GM18858 (cell line): ENCODE measurements around the gene TBX10.
"Not testable (repeated sequence)": the region's sequence is repeated elsewhere in the genome, so short reads cannot be mapped to it uniquely, and the experiment has no call there.

Experiments
- ATAC-seq: cut with Tn5 transposase; IDR thresholded peaks from one replicate; pipeline ENCODE4 v1.9.1; 2021; ENCODE audit not compliant: unreplicated experiment

Gene TBX10

DNA sequence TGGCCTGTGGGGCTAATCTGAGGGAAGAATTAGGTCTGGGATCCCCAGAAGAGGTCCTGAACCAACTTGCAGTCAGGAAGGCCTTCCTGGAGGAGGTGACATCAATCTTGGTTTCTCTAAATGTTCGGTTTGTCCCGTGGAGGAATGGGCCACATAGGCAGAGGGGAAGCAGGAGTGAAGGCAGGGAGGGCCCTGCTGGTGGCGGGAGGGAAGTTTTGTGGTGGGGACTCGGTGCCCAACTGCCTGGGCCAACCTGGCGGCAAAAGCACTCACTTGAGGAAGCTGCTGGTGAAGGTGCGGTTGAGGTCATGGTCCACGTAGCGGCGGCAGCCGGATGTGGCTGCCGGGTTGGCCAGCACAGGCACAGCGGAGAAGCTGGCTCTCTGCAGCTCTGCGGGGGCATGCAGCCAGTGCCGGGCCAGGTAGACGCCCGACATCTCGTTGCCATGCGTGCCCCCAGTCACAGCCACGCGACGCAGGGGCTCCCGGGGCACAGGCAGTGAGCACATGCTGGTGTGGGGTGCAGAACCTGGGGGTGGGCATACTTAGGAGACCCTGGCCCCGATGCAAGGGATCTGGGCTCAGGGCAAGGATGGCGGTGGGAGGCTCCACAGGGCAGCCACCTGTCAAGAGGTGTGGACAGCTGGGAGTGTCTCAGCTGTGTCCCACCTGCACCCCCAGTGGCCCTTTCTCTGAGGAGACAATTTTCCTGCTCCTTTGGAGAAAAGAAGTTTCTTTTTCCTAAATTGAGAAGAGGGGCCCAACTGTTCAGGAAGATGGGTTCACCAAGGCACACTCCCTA, 7.2 kb upstream of the TBX10 start:
- no peak for ATAC-seq

DNA sequence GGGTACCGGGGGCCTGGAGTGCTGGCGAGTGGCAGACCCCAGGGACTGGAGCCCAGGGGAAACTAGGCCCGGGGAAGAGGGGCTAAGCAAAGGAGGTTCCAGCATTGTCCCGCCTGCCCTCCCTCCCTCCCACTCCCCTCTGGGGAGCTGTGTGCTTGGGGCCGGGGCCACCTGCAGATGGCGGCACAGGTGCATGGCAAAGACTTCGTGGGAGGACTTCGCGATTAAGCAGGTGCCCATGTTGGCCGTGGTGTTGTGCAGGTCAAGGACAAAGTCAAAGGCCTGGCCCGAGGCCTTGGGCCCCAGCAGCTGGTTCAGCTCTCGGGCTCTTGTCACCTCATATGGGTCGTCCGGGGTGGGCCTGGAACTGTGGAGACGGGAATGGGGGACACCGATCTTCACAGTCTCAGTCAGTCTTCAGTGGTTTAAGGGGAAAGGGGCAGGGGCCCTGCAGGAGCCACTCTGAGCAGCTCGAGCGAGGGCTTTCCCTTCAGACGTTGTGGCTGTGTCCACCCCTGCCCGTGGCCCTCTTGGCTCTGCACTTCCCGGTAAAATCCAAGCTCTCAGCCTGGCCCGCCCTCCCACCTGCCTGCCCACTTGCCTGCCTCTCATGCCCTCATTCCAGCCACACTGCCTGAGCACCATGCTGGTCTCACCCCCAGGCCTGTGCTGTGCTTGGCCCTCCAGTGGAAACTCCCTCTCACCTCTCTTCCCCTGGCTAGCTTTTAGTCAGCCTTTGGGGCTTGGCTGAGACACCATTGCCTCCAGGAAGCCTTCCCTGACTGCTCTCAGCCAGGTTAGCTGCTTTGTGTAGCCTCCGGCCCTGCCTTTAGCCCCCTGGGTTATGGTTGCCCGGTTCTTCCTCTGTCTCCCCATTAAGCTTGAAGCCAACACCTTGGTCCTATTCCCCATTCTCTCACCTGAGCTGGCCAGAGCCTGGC, 6.2 kb upstream of the TBX10 start:
- no peak for ATAC-seq

DNA sequence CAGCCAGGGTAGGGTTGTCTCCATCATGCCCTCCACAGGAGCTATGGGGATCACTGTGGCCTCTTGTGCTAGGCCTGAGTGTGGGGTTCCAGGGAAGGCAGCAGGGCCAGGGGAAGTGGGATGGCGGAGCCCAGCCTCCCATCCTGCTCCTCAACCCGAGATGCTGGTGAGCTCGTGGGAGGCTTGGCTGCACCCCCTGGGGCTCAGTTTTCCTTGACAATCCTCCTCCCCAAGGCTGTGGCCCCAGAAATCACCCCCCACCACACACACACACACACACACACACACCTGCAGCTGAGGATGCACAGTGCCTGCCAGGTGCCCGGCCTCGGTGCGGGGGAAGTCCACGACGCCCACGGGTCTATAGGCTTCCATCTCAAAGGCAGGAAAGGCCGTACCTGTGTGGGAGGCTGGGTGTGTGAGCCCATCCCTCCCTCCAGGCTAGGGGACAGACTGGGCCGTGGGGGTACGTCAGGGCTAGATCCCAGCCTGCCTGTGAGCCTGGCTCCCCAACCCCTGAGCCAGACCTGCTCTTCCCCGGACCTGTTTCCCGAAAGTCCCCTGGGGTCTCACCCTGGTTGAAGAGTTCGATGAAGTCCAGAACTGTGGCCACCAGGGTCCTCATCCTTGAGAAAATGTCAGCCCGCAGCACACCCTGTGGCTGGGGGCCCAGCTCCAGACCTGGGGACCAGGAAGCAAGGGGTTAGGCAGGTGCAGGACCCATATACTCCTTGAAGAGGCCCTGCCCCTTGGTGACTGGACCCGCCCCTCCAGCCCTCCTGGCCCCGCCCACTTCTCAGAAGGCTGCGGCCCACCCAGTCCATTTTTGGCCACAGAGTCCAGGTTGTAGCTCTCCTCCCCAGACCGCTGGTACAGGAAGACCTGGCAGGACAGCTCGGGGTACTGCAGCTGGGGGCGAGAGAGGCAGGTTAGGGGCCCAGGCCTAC, 5.2 kb upstream of the TBX10 start:
- no peak for ATAC-seq

DNA sequence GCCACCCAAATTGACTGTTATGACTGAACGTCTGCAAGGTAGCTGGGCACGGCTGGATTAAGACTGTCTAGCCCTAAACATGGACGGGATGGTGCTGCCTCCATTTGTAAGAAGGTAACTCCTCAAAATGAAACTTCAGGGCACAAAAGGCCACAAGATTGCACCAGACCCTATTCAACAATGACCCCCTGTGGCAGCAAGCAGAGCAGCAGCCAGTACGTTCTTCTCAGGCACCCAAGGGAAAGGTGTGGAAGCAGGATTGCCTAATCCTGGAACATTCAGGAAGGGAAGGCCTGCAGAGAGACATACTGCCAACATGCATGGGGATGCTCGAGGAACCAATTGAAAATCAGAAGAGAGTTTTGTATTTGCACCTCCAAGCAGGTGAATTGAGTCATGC, 4.5 kb upstream of the TBX10 start:
- no peak for ATAC-seq

DNA sequence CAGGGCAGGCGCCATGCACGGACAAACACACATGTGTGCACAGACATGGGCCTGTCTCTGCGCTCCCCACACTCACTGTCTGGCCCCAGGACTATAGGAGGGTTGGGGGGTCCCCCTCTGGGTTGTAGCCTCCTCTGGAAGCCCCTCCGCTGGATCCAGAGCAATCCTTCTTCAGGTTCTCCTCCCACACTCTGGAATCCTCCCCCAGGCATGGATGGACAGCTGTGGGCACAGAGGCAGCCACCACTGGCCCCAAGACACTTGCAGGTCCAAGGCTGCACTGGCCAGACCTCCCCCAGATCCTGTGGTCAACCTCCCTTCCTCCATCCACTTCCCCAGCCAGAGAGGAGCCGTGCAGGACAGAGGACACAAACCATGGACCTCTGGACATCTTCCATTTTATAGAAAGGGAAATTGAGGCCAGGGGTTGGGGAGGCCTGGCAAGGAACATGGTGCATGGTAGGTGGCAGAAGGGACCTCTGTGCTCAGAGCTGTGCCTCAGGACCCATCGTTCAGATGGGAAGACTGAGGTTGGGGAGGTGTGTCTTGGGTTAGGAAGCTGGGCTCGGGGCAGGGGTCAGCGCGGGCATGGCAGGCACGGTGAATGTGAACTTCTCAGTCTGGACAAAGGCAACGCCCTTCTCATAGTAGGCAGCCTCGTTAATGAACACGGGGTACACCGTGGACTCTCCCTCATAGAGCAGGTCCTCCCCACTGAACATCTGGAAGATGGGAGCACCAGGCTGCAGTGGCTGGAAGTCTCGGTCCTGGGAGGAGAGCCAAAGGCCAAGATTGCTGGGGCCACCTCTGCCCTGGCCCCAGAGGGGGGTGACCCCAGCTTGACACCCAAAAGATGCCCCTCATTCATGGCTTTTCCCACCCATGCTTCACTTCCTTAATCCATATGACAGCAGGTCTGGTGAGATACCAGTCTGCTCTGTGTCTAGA, 2.9 kb upstream of the TBX10 start:
- ATAC-seq: no peak

DNA sequence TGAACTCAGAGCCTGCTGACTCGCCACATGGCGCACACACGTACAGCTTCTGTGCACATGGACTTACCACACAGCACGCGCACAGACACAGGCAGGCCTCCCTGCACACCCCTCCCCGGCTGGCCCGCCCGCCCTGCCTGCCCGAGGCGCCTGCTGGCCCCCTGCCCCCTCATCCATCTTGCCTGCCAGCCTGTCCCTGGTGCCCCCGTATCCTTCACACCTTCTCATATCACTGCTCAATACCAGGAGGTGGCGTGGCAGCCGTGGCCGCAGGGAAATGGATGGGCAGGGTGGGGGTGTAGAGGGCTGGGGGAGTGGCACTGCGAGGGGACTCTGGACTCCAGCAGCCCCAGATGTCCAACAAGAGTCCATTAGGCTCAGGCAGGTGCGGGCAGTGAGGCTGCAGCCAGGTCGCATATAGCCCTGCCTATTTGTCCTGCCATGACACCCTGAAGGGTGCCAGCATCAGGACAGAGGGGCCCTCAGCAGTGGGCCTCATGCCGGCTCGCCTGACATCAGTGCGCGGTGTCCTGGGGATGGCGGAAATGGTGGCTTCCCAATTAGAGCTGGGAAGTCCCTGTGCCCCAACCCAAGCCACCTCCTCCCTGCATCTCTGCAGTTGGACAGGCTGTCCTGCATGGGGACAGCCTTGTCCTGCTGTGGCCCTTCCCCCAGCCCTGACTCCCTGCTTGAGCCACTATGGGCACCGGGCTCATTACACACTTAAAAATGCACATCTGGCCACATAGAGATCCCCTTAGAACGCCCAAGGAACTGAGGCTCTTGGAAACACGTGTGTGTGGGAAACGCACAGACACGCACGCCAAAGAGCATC, 2.0 kb upstream of the TBX10 start:
- no peak for ATAC-seq

DNA sequence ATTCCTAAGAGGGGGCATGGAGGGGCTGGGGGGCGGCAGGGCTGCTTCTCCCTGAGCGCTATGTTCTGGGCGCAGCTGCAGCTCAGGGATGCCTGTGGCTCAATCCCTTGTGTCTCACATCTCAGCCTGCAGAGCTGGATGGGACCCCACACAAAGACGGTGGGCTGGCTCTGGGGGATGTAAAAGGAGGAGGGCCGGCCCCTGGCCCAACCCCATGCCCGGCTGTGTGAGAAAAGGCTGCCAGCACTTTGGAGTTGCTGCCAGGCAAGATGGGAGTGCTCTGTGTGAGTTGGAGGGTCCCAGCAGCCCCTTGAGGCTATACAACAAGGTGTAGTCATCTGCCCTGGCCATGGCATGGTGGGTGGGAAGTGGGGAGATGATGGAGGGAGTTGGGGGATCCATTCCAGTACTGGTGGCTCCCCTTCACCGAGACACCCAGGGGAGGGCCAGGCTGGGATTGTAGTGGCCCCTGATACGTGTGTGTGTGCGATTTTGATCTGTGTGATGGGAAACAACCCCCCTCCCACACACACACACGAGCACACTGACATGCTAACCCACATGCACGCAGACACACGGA, 1.3 kb upstream of the TBX10 start:
- no peak for ATAC-seq

DNA sequence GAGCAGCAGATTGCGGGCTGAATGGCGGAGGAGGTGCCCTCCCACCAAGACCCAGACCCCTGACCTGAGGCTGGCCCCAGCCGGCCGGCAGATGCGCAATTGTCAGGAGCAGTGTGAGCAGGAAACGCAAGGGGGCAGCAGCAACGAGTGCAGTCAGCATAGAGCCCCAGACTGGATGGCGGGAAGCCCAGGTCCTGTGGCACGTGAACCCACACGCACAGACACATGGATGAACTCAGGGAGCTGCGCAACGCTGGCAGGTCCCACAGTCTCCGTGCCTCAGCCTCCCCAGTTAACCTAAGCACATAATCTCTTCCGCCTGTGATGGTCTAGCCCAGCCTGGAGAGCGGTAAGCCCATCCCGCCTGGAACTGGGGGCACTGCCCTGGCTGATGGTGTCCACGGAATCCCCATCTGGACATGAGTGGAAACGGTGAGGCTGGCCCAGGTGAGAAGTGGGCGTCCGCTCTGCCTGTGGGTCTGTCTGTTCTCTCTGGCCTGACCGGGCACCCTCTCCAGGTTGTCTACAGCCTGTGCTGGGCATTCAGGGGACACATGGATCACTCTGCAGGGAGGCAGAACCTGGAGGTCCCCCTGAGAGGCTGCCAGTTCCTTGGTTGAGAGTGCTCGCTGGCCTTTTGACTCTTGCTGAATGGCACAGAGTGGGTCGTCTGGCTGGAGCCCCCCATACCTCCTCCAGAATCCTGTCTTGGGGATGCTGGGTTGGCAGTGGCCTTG, 626 bp upstream of the TBX10 start:
- ATAC-seq: no peak

DNA sequence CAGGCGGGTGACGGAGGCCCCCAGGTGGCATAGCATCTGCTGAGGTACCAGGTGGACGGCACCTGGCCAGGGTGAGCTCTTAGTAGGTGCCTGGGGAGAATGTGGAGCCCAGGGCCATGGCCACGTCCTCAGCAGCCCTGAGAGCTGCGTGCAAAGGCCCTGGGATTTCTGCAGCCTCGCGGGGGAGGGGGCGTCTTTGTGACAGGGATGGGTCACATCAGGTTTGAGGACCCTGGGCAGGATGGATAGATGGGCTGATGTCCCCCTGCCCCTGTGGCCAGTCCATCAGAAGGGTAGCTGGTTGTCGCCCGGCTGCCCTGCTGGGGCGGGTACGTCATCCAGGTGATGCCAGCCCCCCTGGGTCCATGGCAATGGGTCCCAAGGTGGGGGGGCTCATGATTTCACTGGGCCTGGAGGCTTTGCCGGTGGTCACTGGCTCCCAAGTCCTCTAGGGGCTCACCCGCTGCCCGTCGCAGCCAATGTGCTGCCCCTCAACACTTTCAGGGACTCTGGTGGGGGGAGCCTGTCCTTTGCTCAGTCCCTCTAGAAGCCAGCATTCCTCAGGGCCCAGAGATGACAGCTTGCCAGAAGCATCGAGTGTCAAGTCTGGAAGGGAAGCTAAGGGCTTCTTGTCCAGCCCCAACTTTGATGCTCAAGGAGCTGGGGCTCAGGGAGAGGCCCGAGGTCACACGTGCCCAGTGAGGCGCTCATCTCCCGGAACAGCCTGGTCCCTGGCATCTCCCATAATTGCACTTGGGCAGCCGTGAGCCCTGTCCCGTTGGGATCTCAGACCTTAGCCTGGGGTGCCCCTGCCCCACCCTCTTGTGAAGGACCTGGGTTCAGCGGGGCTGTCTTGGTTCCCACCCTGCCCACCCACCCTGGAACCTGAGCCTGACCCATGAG, 777 bp downstream of the TBX10 start:
- ATAC-seq: no peak

DNA sequence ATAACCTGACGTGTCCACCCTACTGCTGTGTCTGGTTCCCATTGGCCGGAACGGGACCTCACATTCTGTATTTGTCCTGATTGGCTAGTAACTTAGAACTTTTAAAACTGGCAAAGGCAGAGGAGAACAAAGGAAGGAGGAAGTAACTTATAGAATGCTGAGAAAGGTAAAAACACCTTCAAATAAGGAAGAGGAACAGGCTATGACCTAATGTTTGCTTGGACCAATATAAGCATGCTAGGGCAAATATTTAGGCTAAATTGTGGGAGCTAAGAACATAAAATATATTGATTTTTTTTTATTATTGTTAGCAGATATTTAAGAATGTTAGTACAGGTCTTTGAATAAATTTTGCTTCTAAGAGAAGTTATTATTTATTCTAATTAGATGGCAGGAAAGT, 2.1 kb downstream of the TBX10 start:
- ATAC-seq: not testable (repeated sequence)

DNA sequence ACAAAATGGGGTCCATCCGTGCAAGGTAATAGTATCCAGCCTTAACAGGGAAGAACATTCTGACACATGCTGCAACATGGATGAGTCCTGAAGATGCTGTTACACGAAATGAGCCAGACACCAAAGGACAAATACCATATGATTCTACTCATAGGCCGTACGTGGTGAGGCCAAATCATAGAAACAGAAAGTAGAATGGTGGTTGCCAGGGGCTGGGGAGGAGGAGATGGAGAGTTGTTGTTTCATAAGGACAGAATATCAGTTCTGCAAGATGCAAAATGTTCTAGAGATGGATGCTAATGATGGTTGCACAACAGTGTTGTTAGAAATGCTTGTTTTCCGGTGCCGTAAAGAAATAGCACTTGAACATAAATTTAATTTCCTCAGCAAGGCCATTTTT, 2.6 kb downstream of the TBX10 start:
- no peak for ATAC-seq

DNA sequence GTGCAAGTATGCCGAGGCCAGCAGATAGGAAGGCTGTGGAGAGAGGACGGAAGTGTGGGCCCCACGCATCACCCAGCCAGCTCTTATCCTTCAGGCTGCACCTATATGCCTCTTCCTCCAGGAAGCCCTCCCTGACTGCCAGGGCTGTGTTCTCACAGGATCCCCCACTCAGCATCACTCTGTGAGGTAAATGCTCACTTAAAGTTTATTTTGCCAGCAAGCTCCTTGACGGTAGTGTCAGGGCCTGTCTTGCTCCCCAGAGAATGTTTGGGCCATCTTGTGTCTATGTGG, 4.4 kb downstream of the TBX10 start:
- no peak for ATAC-seq

DNA sequence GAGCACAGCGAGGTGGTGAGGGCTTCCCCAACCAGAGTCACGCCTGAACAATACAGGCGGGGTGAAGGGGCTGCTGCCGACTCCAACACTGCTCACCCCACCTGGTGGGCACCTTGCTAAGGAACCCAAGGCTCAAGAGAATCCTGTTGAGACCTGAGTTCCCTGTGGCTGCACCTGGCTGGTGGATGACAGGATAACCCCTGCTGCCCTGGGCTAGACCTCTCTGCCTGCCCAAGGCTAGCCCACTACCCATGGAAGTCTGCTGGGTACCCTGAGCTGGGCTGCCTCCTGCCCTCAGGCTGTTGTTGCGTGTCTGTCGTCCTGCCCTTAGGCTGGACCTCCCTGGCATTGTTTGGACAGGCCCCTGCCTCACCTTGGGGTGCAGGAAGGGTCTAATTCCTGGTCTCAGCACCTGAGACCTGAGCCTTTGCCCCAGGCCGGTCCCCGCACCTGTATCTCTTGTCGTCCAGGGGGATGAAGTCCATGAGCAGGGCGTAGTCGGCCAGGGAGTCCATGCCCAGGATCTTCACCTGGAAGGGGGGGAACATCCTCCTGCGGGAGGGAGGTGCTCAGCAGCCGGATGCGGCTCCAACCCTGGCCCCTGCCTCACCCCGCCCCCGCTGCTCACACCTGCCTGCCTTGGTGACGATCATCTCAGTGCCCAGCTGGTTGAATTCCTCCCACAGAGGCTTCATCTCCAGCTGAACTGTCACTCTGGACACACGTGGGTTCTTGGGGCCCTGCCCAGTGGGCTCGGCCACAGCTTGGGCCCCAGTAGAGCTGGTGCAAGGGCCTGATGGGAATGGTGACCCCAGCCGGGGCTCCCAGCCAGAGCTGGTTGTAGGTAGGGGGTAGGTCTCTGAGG, 5.0 kb downstream of the TBX10 start:
- ATAC-seq: no peak

DNA sequence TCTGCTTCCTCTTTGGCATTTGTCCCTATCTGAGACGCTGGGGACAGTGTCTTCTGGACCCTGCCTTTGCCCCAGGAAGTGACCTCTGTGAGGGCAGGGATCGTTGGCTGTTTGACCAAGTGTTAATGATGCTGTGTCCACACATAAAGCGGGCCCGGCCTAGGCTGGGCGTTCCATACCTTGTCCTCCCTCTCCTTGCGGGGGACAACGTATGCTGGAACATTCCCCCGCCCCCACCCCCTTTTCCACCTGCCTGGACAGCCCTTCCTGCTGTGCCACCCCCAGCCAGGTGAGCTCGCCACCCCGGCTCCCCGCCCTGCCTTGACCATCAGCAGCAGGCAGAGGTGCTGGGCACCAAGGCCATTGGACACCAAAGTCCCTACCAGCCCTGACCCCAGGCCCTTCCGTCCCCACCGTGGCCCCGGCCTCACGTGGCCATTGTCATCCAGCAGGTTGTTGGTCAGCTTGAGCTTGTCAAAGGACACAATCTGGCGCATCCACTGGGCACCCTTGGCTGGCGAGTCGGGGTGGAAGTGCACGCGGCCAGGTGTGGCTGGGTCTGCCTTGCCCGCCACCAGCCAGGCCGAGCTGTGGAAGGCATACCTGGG, 5.7 kb downstream of the TBX10 start:
- no peak for ATAC-seq

DNA sequence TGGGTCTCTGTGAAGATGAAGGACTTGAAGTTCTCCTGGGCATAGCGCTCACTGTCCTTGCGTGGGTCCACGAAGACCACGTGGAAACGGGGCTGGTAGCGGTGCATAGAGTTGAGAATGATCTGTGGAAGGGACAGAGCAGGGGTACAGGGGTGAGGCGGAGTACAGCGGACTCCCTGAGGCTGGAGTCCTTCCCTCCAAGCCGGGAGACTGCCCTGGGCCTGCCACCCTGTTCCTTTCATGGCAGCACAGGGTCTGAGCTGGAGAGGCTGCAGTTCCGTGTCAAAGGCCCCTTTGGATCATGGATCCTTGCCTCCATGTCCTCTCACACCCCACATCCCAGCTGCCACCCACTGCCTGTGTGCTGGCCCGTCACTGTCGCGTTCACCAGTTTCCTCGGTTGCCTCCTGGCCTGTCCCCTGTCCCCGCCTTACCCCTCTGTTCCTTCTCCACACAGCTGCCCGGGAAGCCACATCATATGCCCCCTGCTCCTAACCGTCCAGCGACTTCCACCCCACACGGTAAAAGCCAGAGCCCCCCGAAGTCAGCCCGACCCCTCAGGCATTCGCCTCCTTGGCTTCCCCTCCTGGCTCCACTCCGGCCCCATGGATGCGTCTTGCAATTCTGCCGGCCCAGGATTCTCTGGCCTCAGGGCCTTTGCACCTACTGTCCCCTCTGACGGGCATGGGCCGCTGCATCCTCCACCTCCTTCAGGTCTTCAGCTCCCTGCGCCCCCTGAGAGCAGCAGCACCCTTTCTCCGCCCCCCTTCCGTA, 6.4 kb downstream of the TBX10 start:
- ATAC-seq: no peak
